KBM-7 (cell line): ENCODE measurements around the gene CTSW.
A peak's percentile ranks its signal among the peaks of the same experiment; 100 is the strongest.

Experiments
- DNase-seq: peaks from one replicate; pipeline ENCODE4 v3.0.0-alpha.2; 2015
- in situ Hi-C: fragments of 300-500 bp; cut with MboI; formaldehyde crosslinking; loops from 2 replicates; pipeline ENCODE4 v1.14.3; 2020; ENCODE audit warnings: low sequenced_read_pairs, low pct_unique_long_range_greater_than_20kb, mixed read lengths

CTSW gene

DNA sequence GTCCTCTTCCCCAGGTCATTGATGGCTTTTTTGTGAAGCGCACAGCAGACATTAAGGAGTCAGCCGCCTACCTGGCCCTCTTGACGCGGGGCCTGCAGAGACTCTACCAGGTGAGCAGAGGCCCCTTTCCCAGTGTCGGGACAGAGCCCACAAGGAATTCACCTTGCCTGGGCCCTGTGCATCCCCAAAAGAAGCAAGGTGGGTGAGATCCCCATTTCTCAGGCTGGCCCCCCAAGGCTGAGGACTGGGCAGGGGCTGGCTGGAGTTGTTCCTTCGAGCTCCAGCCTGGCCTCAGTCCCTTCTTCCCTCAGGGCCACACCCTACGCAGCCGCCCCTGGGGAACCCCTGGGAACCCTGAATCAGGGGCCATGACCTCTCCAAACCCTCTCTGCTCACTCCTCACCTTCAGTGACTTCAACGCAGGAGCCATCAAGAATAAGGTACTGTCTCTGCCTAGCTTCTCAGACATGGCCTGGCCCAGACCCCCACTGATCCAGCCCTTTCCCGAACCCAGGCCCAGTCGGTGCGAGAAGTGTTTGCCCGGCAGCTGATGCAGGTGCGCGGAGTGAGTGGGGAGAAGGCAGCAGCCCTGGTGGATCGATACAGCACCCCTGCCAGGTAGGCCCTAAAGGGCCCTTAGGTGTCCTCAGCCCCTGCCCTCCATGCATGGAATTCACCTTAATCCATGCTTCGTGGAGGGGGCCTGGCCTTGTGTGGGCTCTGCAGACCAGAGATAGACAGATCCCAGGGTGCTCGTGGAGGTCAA lies 14.7 kb upstream of the CTSW start:
- no peak for DNase-seq
- in situ Hi-C loops: no loop called here

GRCh38 chr11:65865550-65866172 lies 14.0 kb upstream of the CTSW start:
- in situ Hi-C loops: no loop called here
- no peak for DNase-seq

- in situ Hi-C loops: no loop called here
- DNase-seq: no peak
Observed at GRCh38 chr11:65866509-65867283, 12.9 kb upstream of the CTSW start.

DNA sequence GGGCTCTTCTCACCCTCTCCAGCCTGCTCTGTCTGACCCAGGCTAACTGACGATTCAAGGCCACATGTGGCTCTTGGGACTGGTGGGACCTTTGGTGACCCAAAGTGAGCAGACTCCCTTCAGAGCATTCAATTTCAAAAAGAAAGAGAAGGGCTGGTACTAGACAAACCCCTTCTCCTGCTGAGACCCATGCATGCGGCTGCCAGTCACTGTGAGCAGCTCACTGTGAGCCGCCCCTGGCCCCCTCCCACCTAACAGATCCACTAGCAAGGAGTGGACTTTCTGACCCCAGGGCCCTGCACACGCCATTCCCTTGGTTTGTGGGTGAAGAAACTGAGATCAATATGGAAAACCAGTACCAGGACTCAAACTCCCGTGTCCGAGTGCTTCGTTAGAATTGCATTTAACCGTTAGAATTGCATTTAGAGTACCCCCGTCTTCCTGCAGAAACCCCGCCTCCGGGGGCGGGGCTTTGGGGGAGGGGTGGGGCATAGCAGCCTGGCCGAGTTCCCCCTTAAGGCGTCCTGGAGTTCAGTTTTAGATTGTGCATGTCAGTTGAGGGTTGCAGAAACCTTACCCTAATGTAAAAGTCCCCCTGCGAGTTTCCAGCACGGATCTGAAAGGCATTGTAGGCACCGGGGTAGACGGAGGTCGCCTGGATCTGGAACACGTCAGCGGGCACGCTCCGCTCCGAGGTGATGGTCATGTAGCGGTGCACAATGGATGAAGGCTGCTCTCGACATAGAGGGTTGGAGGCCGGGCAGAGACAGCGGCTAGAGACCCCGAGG lies 12.2 kb upstream of the CTSW start:
- in situ Hi-C loops: no loop called here
- DNase-seq: no peak

DNA sequence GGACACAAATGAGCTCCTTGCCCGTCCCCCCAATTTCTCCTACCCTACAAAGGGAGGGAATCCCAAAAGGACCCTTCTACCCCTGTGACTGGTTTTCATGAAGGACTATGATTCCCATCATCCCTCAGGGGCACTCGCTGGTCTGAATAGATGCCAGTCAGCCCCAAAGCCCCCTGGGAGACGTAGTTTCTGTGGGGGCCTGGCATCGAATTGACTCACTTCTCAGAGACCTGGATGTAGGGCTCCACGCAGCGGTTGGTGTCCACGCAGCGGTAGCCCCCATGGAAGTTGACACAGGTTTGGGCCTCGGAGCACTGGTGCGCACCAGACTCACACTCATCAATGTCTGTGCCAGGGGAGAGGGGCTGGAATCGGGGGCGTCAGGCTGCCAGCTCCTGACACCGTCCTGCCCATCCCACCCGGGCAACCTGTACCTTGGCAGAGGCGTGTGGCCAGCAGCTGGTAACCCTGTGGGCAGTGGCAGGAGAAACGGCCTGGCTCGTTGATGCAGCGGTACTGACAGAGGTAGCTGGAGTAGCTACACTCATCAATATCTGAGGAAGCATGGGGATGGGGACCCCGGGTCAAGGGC lies 11.5 kb upstream of the CTSW start:
- DNase-seq: no peak
- in situ Hi-C loops: no loop called here

GRCh38 chr11:65868907-65869306 lies 10.7 kb upstream of the CTSW start:
- in situ Hi-C loops: no loop called here
- no peak for DNase-seq

DNA sequence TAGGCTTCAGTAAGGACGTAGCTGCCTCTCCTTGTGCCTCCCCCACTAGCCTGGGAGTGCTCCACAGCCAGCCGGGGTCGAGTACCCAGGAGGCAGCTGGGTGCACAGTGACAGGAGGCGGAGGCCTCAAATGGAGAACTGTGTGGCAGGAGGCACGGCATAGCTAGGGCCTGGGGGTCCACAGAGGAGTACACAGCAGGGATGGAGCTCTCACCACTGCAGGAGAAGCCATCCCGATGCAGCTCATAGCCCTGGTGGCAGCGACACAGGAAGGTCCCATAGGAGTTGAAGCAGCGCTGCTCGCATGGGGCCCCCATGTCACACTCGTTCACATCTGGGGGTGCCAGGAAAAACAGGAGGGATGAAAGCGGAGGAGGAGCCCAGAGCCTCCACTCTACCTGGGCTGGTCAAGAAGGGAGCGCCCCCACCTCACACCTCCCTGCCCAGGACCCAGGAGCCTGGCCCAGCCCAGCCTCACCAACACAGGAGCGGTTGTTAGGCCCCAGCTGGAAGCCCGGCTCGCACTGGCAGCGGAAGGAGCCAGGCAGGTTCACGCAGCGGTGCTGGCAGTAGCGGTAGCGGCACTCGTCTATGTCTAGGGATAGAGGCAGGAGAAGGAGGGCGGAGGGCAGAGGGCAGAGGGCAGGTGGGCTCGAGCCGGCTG lies 9.9 kb upstream of the CTSW start:
- no peak for DNase-seq
- in situ Hi-C loops: no loop called here

DNA sequence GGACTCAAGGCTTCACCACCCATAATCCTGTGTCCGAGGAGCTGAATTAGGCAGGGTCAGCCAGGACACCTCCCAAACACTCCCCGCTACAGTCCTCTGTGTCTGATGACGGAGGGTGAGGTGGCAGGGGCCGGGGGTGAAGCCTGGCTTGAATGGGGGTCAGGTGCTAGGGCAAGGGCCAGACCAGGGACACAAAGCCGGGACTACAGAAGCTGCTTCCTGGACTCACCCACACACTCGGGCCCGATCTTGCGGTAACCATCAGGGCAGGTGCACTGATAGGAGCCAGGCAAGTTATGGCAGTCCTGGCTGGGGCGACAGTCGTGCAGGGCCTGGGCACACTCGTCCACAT lies 9.4 kb upstream of the CTSW start:
- in situ Hi-C loops: no loop called here

DNA sequence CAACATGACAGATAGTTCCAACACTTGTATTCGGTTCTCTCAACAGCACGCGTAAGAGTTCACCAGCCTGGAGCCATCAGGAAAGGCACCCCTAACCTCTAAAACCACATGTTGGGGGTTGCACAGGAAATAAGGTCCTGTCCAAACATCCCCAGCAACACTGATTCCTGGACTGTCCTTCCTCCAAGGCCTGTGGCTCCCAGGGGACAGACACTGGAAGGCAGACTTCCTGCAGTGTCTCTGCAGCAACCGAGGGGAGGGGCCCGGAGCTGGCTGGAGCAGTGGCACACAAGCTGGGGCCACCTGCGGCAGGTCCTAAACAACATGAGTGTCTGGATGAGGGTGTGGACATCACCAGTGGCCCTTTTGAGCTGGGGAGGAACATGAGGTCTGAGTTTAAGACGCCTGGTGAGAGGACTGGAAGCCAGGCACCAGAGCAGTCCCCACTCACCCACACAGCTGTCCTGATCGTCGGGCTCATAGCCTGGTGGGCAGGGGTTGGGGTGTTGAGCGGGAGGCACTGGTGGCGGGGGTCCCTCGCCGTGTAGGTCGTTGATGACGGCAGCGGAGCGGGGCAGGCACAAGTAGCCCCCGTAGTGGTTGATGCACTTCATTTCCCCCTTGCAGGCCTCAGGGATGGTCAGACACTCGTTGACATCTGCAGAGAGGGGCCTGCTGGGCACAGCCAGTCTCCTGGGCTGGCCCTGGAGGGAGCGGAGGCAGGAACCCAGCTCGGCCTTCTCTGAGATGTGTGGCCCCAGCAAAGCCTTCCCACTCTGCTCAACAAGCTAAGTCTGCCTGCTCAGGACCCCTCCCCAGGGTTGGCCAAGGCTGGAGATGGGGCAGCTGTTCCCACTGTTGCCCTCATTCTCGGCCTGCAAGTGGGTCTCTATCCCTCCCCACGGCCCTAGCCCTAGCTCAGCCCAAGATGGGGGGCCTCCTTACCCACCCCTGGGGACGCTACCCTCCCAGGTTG lies 8.6 kb upstream of the CTSW start:
- DNase-seq: peak; percentile 70

More for the DNA sequence above, 9.4 kb upstream of the CTSW start:
- DNase-seq: no peak

GRCh38 chr11:65871811-65872548 lies 7.7 kb upstream of the CTSW start:
- in situ Hi-C loops: no loop called here

More for the DNA sequence above, 8.6 kb upstream of the CTSW start:
- in situ Hi-C loops: no loop called here

DNA sequence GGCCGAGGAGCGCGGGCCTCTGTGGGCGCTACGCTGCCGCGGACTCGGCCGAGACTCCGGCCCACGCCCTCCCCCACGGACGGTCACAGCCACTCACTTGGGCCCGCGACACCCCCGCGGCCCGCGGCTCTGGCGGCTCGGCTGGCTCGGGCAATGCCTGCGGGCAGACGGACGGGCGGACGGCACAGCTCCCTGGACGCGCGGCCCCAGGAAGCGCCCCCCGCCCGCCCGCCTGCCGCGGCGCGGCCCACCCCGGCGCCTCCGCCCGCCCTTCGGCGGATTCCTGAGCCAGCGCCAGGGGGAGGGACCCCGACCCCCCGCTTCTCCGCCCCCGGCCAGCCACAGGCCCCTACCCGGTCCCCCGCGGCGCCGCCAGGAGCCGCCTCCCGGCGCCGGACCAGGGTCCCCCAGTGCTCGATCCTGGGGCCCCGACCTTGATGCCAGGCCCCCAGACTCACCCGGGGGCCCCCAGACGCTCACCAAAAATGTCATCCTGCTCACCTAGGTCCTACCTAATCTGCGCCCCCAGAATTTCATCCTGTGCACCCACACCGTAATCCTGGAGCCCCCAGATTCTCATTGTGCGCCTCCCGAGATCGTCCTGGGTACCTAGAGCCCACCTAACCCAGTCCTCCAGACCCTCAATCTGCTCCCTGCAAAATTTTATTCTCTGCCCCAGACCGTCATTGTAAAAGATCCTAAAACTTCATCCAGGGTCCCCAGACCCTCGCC lies 6.9 kb upstream of the CTSW start, which contains the start of gene EFEMP2:
Gene EFEMP2 (minus strand): TSS at position 215 of the 732 bp plus-strand sequence. CDS start 446 bp downstream, outside the sequence.
- in situ Hi-C loops: no loop called here
- no peak for DNase-seq

More at GRCh38 chr11:65871811-65872548, 7.7 kb upstream of the CTSW start:
- DNase-seq: no peak

- DNase-seq: peak; percentile 90
- in situ Hi-C loops: no loop called here
Observed at GRCh38 chr11:65873318-65874156, 6.1 kb upstream of the CTSW start.

DNA sequence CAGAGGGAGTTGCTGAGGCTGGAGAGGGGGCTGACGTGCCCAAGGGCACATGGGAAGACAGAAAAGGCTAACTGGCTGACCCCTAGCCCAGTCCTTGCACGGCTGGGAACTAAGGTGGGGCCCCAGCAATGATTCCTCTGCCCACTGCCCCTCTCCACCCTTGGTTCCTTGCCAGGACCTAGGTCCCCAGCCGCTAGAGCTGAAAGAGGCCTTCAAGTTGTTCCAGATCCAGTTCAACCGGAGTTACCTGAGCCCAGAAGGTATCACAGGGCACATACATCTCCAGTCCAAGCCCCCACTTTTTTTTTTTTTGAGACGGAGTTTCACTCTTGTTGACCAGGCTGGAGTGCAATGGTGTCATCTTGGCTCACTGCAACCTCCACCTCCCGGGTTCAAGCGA lies 390 bp downstream of the CTSW start:
- in situ Hi-C loops: no loop called here
- no peak for DNase-seq

- DNase-seq: no peak
- in situ Hi-C loops: no loop called here
Observed at GRCh38 chr11:65880844-65881421, 1.3 kb downstream of the CTSW start.
